ENCODE data around the gene HPCA.

- TF ChIP-seq EP300 (IDR thresholded peaks at IDR 0.05; ENCODE audit: borderline replicate concordance in 1 of 2, low read depth in 2 of 2, low read length in 2 of 2) (no peak), GTF2F1 (IDR thresholded peaks at IDR 0.05; ENCODE audit: borderline replicate concordance, low read depth, low read length) (no peak), KDM1A (IDR thresholded peaks at IDR 0.05; ENCODE audit: borderline replicate concordance, low read length) (no peak), EZH2 (IDR thresholded peaks at IDR 0.05; ENCODE audit: low read depth, low read length, severe bottlenecking) (no peak), CTBP2 (IDR thresholded peaks at IDR 0.05; ENCODE audit: borderline replicate concordance, insufficient read depth, insufficient read length, low read length) (no peak)
Observed at GRCh38 chr1:32889731-32890278, 3.5 kb downstream of the HPCA start.
